Neural progenitor cell (in vitro differentiated cells): ENCODE results near the gene ADCY3.

Source experiments
- EZH2 ChIP-seq: fragments of 200-600 bp; sonication (generic); IDR thresholded peaks from 2 replicates; pipeline ENCODE4 v1.6.1; 2017; ENCODE audit warnings: antibody characterized with exemption, mild to moderate bottlenecking, moderate library complexity
- EZH2phosphoT487 ChIP-seq: fragments of 200-600 bp; sonication (generic); IDR thresholded peaks from 2 replicates; pipeline ENCODE4 v1.6.1; 2017; ENCODE audit warnings: antibody characterized with exemption

DNA sequence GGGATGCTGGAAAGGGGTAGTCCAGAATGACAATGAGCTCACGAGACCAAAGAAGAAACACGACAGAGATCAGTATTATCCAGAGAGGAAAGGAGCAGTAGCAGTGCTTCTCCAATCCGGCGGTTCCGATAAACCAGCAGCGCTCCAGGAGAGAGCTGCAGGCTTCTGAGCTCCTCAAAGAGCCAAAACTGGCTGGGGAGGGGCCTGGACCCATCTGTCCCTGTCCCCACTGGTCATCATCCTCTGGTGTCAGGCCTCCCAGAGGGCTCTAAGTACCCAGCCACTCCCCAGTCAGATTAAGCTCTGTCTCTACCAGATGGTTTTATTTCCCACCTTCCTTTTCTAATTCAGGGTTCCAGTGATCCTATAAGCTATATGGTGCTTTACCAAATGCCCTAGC is 28.5 kb upstream of the ADCY3 start:
- TF ChIP-seq EZH2 (no peak), EZH2phosphoT487 (no peak)
